ENCODE data around the gene AGXT. TPM values are rescaled to one million over a fixed set of nuclear protein-coding genes. Genes with fewer than 3 reads are reported as not detected.

Gene AGXT
- polyA plus RNA-seq, 4 donors: 0.27 to 1.8 (median 0.71) TPM

- Histone ChIP-seq H3K36me3 (ENCODE audit: control insufficient read depth in 3 of 3, insufficient read depth in 2 of 3, low read depth in 1 of 3, low read length in 3 of 3) (no peaks in the 10 kb centered on the region), H3K4me1 (ENCODE audit: control insufficient read depth in 3 of 3, insufficient read depth in 2 of 3, low read depth in 1 of 3, low read length in 2 of 3) (no peaks in the 10 kb centered on the region), H3K9me3 (ENCODE audit: control insufficient read depth in 2 of 2, insufficient read depth in 1 of 2, low read depth in 1 of 2, low read length in 1 of 2) (no peaks in the 10 kb centered on the region), H3K4me3 (ENCODE audit: low read depth in 1 of 3, low read length in 3 of 3) (no peak overlapping the region), H3K27ac (ENCODE audit: low read depth in 1 of 3, low read length in 2 of 3) (no peak overlapping the region), H3K27me3 (ENCODE audit: control insufficient read depth in 3 of 3, insufficient read depth in 3 of 3, low read length in 3 of 3) (no peaks in the 10 kb centered on the region)
- DNase-seq (no peak), FAIRE-seq (no peak)
- 78 to 89% (median 88%) methylated on average over 28 to 29 of the region's 29 CpGs for WGBS, 3 donors
Observed at GRCh38 chr2:240925568-240926515, 57.2 kb downstream of the AGXT start.

GRCh38 chr2:240926516-240927389, 58.1 kb downstream of the AGXT start:
- Histone ChIP-seq H3K36me3 (ENCODE audit: control insufficient read depth in 3 of 3, insufficient read depth in 2 of 3, low read depth in 1 of 3, low read length in 3 of 3) (no peaks in the 10 kb centered on the region), H3K27me3 (ENCODE audit: control insufficient read depth in 3 of 3, insufficient read depth in 3 of 3, low read length in 3 of 3) (no peaks in the 10 kb centered on the region), H3K9me3 (ENCODE audit: control insufficient read depth in 2 of 2, insufficient read depth in 1 of 2, low read depth in 1 of 2, low read length in 1 of 2) (no peaks in the 10 kb centered on the region), H3K4me3 (ENCODE audit: low read depth in 1 of 3, low read length in 3 of 3) (no peak overlapping the region), H3K4me1 (ENCODE audit: control insufficient read depth in 3 of 3, insufficient read depth in 2 of 3, low read depth in 1 of 3, low read length in 2 of 3) (no peaks in the 10 kb centered on the region), H3K27ac (ENCODE audit: low read depth in 1 of 3, low read length in 2 of 3) (peak overlapping the region in 1 of 3 donors; percentile 61)
- no peak for FAIRE-seq
- 44 to 55% (median 47%) methylated on average over 38 of the region's 38 CpGs for WGBS, 3 donors
- DNase-seq: peak; percentile 34 to 47

GRCh38 chr2:240927390-240927781, 58.8 kb downstream of the AGXT start:
- no peaks in the 10 kb centered on the region for H3K27me3 ChIP-seq (ENCODE audit: control insufficient read depth in 3 of 3, insufficient read depth in 3 of 3, low read length in 3 of 3)
- no peaks in the 10 kb centered on the region for H3K9me3 ChIP-seq (ENCODE audit: control insufficient read depth in 2 of 2, insufficient read depth in 1 of 2, low read depth in 1 of 2, low read length in 1 of 2)
- FAIRE-seq: no peak
- H3K4me1 ChIP-seq (ENCODE audit: control insufficient read depth in 3 of 3, insufficient read depth in 2 of 3, low read depth in 1 of 3, low read length in 2 of 3): no peaks in the 10 kb centered on the region
- H3K27ac ChIP-seq (ENCODE audit: low read depth in 1 of 3, low read length in 2 of 3): no peak overlapping the region
- WGBS, 3 donors: 77 to 84% (median 80%) methylated on average over 7 of the region's 7 CpGs
- no peak overlapping the region for H3K4me3 ChIP-seq (ENCODE audit: low read depth in 1 of 3, low read length in 3 of 3)
- no peak for DNase-seq
- H3K36me3 ChIP-seq (ENCODE audit: control insufficient read depth in 3 of 3, insufficient read depth in 2 of 3, low read depth in 1 of 3, low read length in 3 of 3): no peaks in the 10 kb centered on the region

GRCh38 chr2:240928476-240929363, 60.1 kb downstream of the AGXT start:
- Histone ChIP-seq H3K27ac (ENCODE audit: low read depth in 1 of 3, low read length in 2 of 3) (no peak overlapping the region), H3K4me3 (ENCODE audit: low read depth in 1 of 3, low read length in 3 of 3) (no peak overlapping the region), H3K27me3 (ENCODE audit: control insufficient read depth in 3 of 3, insufficient read depth in 3 of 3, low read length in 3 of 3) (no peaks in the 10 kb centered on the region), H3K4me1 (ENCODE audit: control insufficient read depth in 3 of 3, insufficient read depth in 2 of 3, low read depth in 1 of 3, low read length in 2 of 3) (no peaks in the 10 kb centered on the region), H3K36me3 (ENCODE audit: control insufficient read depth in 3 of 3, insufficient read depth in 2 of 3, low read depth in 1 of 3, low read length in 3 of 3) (no peaks in the 10 kb centered on the region), H3K9me3 (ENCODE audit: control insufficient read depth in 2 of 2, insufficient read depth in 1 of 2, low read depth in 1 of 2, low read length in 1 of 2) (no peaks in the 10 kb centered on the region)
- DNase-seq (no peak), FAIRE-seq (no peak)
- 84 to 93% (median 91%) methylated on average over 24 of the region's 24 CpGs for WGBS, 3 donors

GRCh38 chr2:240929364-240930095, 60.9 kb downstream of the AGXT start:
- Histone ChIP-seq H3K27me3 (ENCODE audit: control insufficient read depth in 3 of 3, insufficient read depth in 3 of 3, low read length in 3 of 3) (no peaks in the 10 kb centered on the region), H3K4me1 (ENCODE audit: control insufficient read depth in 3 of 3, insufficient read depth in 2 of 3, low read depth in 1 of 3, low read length in 2 of 3) (no peaks in the 10 kb centered on the region), H3K36me3 (ENCODE audit: control insufficient read depth in 3 of 3, insufficient read depth in 2 of 3, low read depth in 1 of 3, low read length in 3 of 3) (no peaks in the 10 kb centered on the region), H3K27ac (ENCODE audit: low read depth in 1 of 3, low read length in 2 of 3) (no peak overlapping the region), H3K9me3 (ENCODE audit: control insufficient read depth in 2 of 2, insufficient read depth in 1 of 2, low read depth in 1 of 2, low read length in 1 of 2) (no peaks in the 10 kb centered on the region), H3K4me3 (ENCODE audit: low read depth in 1 of 3, low read length in 3 of 3) (no peak overlapping the region)
- DNase-seq: no peak
- 73 to 87% (median 79%) methylated on average over 10 of the region's 10 CpGs for WGBS, 3 donors
- FAIRE-seq: no peak

Other genes with a start within 250 kb of the AGXT start
- 100 to 1,000 TPM in 3 of 4 donors, 10 to 100 TPM in 1; 75.5 to 367 (median 233) TPM for gene GPR35, start 243.3 kb upstream of the AGXT start, polyA plus RNA-seq
- gene AQP12B, start 185.9 kb upstream of the AGXT start, polyA plus RNA-seq: 10 to 100 TPM in 1 of 4 donors, 1 to 10 TPM in 1, not detected in 2; 1.3 to 11.5 TPM
- gene AQP12A, start 177.0 kb upstream of the AGXT start, polyA plus RNA-seq: 1 to 10 TPM in 3 of 4 donors, not detected in 1; 1.2 to 4.6 (median 3.4) TPM
- gene KIF1A, start 48.6 kb upstream of the AGXT start, polyA plus RNA-seq: 1 to 10 TPM in 2 of 4 donors, under 1 TPM in 2; 0.27 to 7.7 (median 1.9) TPM
- gene MAB21L4, start 27.3 kb downstream of the AGXT start, polyA plus RNA-seq: 10 to 100 TPM in 2 of 4 donors, 1 to 10 TPM in 2; 3.8 to 29.3 (median 9.1) TPM
- under 1 TPM in 2 of 4 donors, not detected in 2; 0.13 to 0.18 TPM for gene CROCC2, start 37.5 kb downstream of the AGXT start, polyA plus RNA-seq
- 1 to 10 TPM in 3 of 4 donors, under 1 TPM in 1; 0.45 to 6.0 (median 3.4) TPM for gene SNED1, start 129.8 kb downstream of the AGXT start, polyA plus RNA-seq
- gene MTERF4, start 233.5 kb downstream of the AGXT start, polyA plus RNA-seq: 10 to 100 TPM; 25.3 to 55.1 (median 30.1) TPM